Ascending aorta (tissue), 2 donors: ENCODE results near the gene SORCS2. TPM values are rescaled to one million over a fixed set of nuclear protein-coding genes. Genes with fewer than 3 reads are reported as not detected.

ENCODE experiments used
- DNase-seq, 2 donors: peaks; one replicate each; pipeline ENCODE4 v3.0.0-alpha.2; 2019; ENCODE audit warnings: low spot score in 2 of 2
- H3K27ac ChIP-seq, 2 donors: fragments of 200-600 bp; sonication (generic); one replicate each; pipeline ENCODE4 v1.5.1; 2016 to 2017; ENCODE audit warnings: mild to moderate bottlenecking in 1 of 2
- H3K27me3 ChIP-seq: fragments of 200-600 bp; sonication (generic); one replicate; pipeline ENCODE4 v1.5.1; 2017
- H3K36me3 ChIP-seq, 2 donors: fragments of 200-600 bp; sonication (generic); one replicate each; pipeline ENCODE4 v1.5.1; 2016
- H3K4me1 ChIP-seq, 2 donors: fragments of 200-600 bp; sonication (generic); one replicate each; pipeline ENCODE4 v1.5.1; 2016 to 2017; ENCODE audit warnings: mild to moderate bottlenecking in 1 of 2
- H3K4me3 ChIP-seq, 2 donors: fragments of 200-600 bp; sonication (generic); one replicate each; pipeline ENCODE4 v1.5.1; 2016 to 2017; ENCODE audit warnings: mild to moderate bottlenecking in 1 of 2
- H3K9me3 ChIP-seq, 2 donors: fragments of 200-600 bp; sonication (generic); one replicate each; pipeline ENCODE4 v1.5.1; 2016
- CTCF ChIP-seq, 3 experiments: fragments of 200-600 bp in 2 of 3; fragments of 450-650 bp in 1 of 3; sonication (generic) in 2 of 3; IDR thresholded peaks; one replicate each; pipeline ENCODE4 v1.5.1; 2016 to 2019; ENCODE audit warnings: antibody characterized with exemption in 3 of 3, mild to moderate bottlenecking in 1 of 3, moderate library complexity in 1 of 3
- intact Hi-C: fragments of 100-400 bp; cut with DNase I; formaldehyde crosslinking; loops from one replicate; pipeline ENCODE4 v1.15.1; 2023
- total RNA-seq: library from RNA; depleted of rRNA; stranded (reverse); fragments of >200 nt; gene quantifications from one replicate; pipeline ENCODE4 v1.1.0, GENCODE V29; 2016

Gene SORCS2
- total RNA-seq, 1 donor from 2014 or later, result 0.32 TPM

- Histone ChIP-seq H3K4me1 (no peaks in the 10 kb centered on the region), H3K36me3 (no peaks in the 10 kb centered on the region), H3K4me3 (no peak overlapping the region), H3K27me3 (no peaks in the 10 kb centered on the region), H3K9me3 (no peaks in the 10 kb centered on the region), H3K27ac (no peak overlapping the region)
- TF ChIP-seq CTCF (IDR thresholded peaks at IDR 0.05), result no peak
- DNase-seq, result no peak
- intact Hi-C loops, result no loop called here
These were observed 544.9 kb downstream of the SORCS2 start for GRCh38 chr4:7737268-7737645.

- no peak overlapping the region for H3K27ac ChIP-seq
- intact Hi-C loops, result no loop called here
- no peak for TF ChIP-seq CTCF (IDR thresholded peaks at IDR 0.05)
- no peaks in the 10 kb centered on the region for H3K9me3 ChIP-seq
- H3K4me3 ChIP-seq, result no peak overlapping the region
- H3K36me3 ChIP-seq, result no peaks in the 10 kb centered on the region
- no peaks in the 10 kb centered on the region for H3K27me3 ChIP-seq
- DNase-seq, result no peak
- H3K4me1 ChIP-seq, result no peaks in the 10 kb centered on the region
These were observed 545.6 kb downstream of the SORCS2 start for GRCh38 chr4:7737752-7738457.

DNA sequence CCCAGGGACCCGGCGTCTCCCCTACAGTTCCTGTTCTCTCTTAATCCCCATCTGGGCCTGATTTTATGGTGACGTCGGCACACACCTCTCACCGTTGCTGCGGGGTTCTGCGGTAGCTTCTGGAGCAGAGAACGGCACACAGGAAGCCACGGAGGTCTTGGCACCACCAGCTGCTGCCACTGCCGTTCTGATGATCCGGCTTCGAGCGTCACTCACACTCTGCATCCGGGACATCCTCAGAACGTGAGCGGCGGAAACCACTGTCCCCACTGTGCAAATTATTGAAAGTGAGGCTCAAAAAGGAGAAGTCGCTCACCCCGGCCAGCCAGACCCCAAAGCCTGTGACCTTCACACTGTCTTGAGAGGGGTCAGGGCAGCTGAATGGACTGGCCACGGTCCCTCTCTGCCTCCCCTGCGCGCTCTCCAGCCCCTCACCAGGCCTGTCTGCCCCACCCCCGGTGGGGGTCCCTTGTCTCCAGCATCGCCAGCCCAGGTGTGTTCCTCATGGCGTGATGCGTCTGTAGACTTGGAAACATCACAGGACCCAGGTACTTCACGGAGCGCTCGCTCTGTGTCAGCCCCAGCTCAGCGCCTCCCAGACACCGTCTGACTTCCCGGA is 546.2 kb downstream of the SORCS2 start:
- Histone ChIP-seq H3K27me3 (no peaks in the 10 kb centered on the region), H3K4me3 (no peak overlapping the region), H3K36me3 (no peaks in the 10 kb centered on the region), H3K9me3 (no peaks in the 10 kb centered on the region), H3K27ac (no peak overlapping the region), H3K4me1 (no peaks in the 10 kb centered on the region)
- intact Hi-C loops, result no loop called here
- DNase-seq, result no peak
- TF ChIP-seq CTCF (IDR thresholded peaks at IDR 0.05), result no peak

DNA sequence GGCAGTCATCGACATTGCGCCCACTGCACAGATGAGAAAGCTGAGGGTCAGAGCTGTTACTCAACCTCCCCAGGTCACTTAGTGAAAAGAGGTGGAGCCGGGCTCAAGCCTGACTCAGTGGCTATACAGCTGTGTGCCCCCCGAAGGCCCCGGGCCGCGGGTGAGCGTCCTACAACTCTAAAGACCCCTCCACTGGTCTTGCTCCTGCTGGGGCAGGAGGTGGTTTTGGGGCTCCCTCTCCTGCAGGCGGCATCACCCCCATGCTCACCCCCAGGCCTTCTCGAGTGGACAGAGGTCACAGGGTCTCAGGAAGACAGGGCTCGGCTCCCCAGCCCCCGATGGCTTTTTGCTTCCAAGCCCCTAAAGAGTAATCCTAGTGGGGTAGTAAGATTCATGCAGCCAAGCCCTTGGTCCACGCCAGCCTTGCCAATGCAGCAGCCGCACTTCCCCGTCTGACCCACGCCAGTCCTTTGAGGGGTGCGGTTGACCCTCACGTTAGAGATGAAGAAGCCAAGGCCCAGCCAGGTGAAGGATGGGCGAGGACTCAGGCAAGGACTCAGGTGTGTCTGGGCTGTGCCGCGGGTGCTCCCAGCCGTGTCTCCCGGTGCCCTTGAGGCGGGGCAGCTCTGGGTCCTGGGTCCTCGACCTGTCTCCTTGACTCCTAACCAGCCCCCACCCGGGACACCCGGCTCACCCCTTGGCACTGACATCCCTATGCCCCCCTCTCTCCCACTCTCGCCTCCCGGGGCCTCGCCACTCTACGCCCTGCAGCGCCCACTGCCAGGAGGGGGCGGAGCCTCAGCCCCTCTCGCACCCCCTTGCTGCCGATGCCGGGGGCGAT is 547.0 kb downstream of the SORCS2 start:
- Histone ChIP-seq H3K4me1 (no peaks in the 10 kb centered on the region), H3K4me3 (no peak overlapping the region), H3K36me3 (no peaks in the 10 kb centered on the region), H3K27ac (no peak overlapping the region), H3K9me3 (no peaks in the 10 kb centered on the region), H3K27me3 (no peaks in the 10 kb centered on the region)
- no peak for DNase-seq
- TF ChIP-seq CTCF (IDR thresholded peaks at IDR 0.05), result no peak
- intact Hi-C loops, result no loop called here

- Histone ChIP-seq H3K9me3 (no peaks in the 10 kb centered on the region), H3K27ac (no peak overlapping the region)
- TF ChIP-seq CTCF (IDR thresholded peaks at IDR 0.05), result no peak
These were observed 547.9 kb downstream of the SORCS2 start for GRCh38 chr4:7739918-7740865.

More at GRCh38 chr4:7739918-7740865, 547.9 kb downstream of the SORCS2 start:
- no peak for DNase-seq
- Histone ChIP-seq H3K27me3 (no peaks in the 10 kb centered on the region), H3K4me1 (no peaks in the 10 kb centered on the region), H3K4me3 (no peak overlapping the region), H3K36me3 (no peaks in the 10 kb centered on the region)
- intact Hi-C loops, result no loop called here
